ENCODE results near the gene ZNF41. TPM values are rescaled to one million over a fixed set of nuclear protein-coding genes. Genes with fewer than 3 reads are reported as not detected.

ZNF41 gene
- total RNA-seq, 1 experiment from 2014 or later, result 2.5 TPM

- Histone ChIP-seq H2BK12ac (ENCODE audit: insufficient read length, low read depth, low read length) (no peak overlapping the region), H3K14ac (ENCODE audit: insufficient read depth, low read length) (no peak overlapping the region), H2BK20ac (ENCODE audit: low read depth, low read length, poor library complexity, severe bottlenecking) (no peak overlapping the region), H3K56ac (ENCODE audit: insufficient read length, low read depth, low read length) (no peak overlapping the region), H3K4me2 (ENCODE audit: insufficient read depth, insufficient read length, low read length) (peak overlapping the region; percentile 31), H2BK120ac (ENCODE audit: low read depth, low read length, poor library complexity, severe bottlenecking) (no peak overlapping the region), H2AFZ (ENCODE audit: low read length) (no peak overlapping the region), H3K9ac (ENCODE audit: extremely low read depth, insufficient read length, low read length) (no peak overlapping the region), H3K27ac (ENCODE audit: insufficient read length, low read depth, low read length) (no peak overlapping the region), H4K91ac (ENCODE audit: insufficient read length, low read depth, low read length) (no peak overlapping the region), H3K23ac (ENCODE audit: insufficient read length, low read depth, low read length) (no peak overlapping the region), H3T11ph (ENCODE audit: low read length) (no peak overlapping the region), H4K5ac (ENCODE audit: insufficient read length, low read depth, low read length) (no peak overlapping the region), H3K4ac (ENCODE audit: low read depth, low read length) (no peak overlapping the region), H3K9me3 (ENCODE audit: control insufficient read depth, low read depth, low read length) (peaks cover 20% of the 10 kb centered on the region), H3K79me1 (ENCODE audit: insufficient read depth, low read depth, low read length, poor library complexity, severe bottlenecking) (no peaks in the 10 kb centered on the region), H2BK5ac (ENCODE audit: insufficient read length, low read length) (no peak overlapping the region), H4K8ac (replicated peaks; ENCODE audit: insufficient read length, low read depth, low read length) (no peak overlapping the region), H3K79me2 (ENCODE audit: insufficient read depth, low read length) (no peaks in the 10 kb centered on the region), H2BK15ac (ENCODE audit: low read depth, low read length) (no peak overlapping the region), H2AK5ac (ENCODE audit: insufficient read length, low read length) (no peak overlapping the region), H3K4me1 (ENCODE audit: insufficient read depth, low read length) (no peaks in the 10 kb centered on the region), H3K23me2 (ENCODE audit: insufficient read length, low read depth, low read length, poor library complexity, severe bottlenecking) (no peaks in the 10 kb centered on the region), H3K27me3 (ENCODE audit: insufficient read depth, low read length) (no peaks in the 10 kb centered on the region; the same call in 1 of the 2 replicates), H3K18ac (ENCODE audit: insufficient read length, low read depth, low read length) (no peak overlapping the region), H4K20me1 (ENCODE audit: control insufficient read depth, insufficient read depth, insufficient read length) (no peaks in the 10 kb centered on the region)
- no peak for DNase-seq
- Mint-ChIP-seq H3K4me3 (peak overlapping the region; percentile 70 to 76), H3K4me1 (peaks cover 0 to 2% of the 10 kb centered on the region in 2 experiments; a peak in 2 of 4 replicates), H3K9me3 (peaks cover 54 to 56% of the 10 kb centered on the region in 2 experiments), H3K36me3 (ENCODE audit: insufficient read depth in 1 of 3, low read depth in 3 of 3) (peaks cover 0 to 5% (median 2%) of the 10 kb centered on the region in 3 experiments; a peak in 2 of 7 replicates), H3K27me3 (ENCODE audit: low read depth) (peaks cover 8% of the 10 kb centered on the region), H3K27ac (no peak overlapping the region)
- no CpG with 5 or more reads among the region's 34 CpGs for WGBS (ENCODE audit: extremely low coverage, insufficient read length, low lambda C conversion rate)
- no peak for TF ChIP-seq CTCF (conservative IDR thresholded peaks at IDR 0.05)
Measured at GRCh38 chrX:47523713-47524166, 40.7 kb upstream of the ZNF41 start.
